WERI-Rb-1 (cell line): ENCODE results near the gene USP32.

Experiments
- DNase-seq: peaks from one replicate; pipeline ENCODE4 v3.0.0-alpha.2; 2020
- H3K27ac ChIP-seq: fragments of 250-450 bp; sonication (Bioruptor Pico); 2 replicates; pipeline ENCODE4 v1.5.1; 2020; ENCODE audit warnings: mild to moderate bottlenecking, moderate library complexity
- H3K27me3 ChIP-seq: fragments of 250-450 bp; sonication (Bioruptor Pico); 2 replicates; pipeline ENCODE4 v1.5.1; 2021; ENCODE audit warnings: mild to moderate bottlenecking, low read depth, moderate library complexity; ENCODE audit not compliant: insufficient read depth, severe bottlenecking
- H3K36me3 ChIP-seq: fragments of 250-450 bp; sonication (Bioruptor Pico); 2 replicates; pipeline ENCODE4 v1.5.1; 2020; ENCODE audit warnings: mild to moderate bottlenecking, moderate library complexity
- H3K4me3 ChIP-seq: 2 replicates; pipeline ENCODE4 v1.5.1; 2011; ENCODE audit warnings: low read depth, mild to moderate bottlenecking, control low read depth, low read length
- H3K9me3 ChIP-seq: fragments of 250-450 bp; sonication (Bioruptor Pico); 2 replicates; pipeline ENCODE4 v1.5.1; 2021; ENCODE audit warnings: mild to moderate bottlenecking, moderate library complexity; ENCODE audit not compliant: severe bottlenecking
- TF ChIP-seq, protein P1 (sequence below): IDR thresholded peaks from 2 replicates; pipeline ENCODE4 v1.5.1; 2011; ENCODE audit warnings: low read depth, mild to moderate bottlenecking, control low read depth, inconsistent platforms, low read length

The USP32 gene

DNA sequence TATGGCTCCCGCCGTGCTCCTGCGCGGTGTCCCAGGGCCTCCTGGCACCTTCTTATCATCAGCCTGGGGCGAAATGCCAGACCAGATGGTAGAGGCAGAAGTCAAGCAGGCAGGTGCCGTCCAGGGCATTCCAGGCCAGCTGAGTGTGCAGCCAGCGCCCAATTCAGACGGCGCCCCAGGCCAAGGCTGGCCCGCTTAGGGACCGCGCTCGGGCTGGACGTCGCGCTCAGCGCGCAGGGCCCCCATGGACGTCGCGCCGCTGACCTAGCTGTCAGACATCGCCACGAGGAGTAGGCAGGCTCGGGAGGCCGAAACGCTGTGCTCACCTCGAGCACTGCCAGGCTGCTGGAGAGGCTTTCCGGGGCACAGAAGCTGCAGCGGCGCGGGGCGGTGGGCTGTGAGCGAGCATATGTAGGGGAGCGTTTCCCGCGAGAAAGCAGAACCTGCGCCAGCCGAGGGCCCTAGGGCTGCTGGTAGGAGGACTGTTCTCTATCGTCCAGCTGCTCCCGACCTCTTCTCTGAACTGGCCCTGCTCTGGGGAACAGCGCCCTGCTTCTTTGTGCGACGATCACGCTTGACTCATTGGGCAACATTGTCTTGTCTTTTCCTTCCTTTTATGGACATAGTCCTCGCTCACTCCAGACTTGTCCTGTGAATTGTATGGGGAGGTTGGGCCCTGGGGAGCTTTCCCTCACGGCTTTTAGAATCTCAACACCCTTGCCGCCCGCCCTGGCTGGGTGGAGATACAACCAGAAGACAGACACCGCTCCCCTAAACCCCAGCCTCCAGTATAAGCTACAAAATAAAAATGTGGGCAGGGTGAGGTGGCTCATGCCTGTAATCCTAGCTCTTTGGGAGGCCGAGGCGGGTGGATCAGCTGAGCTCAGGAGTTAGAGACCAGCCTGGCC lies 250.6 kb downstream of the USP32 start:
- Histone ChIP-seq H3K4me3 (no peak overlapping the region), H3K9me3 (peaks cover 9% of the 10 kb centered on the region), H3K36me3 (no peaks in the 10 kb centered on the region), H3K27me3 (no peaks in the 10 kb centered on the region), H3K27ac (peak overlapping the region; percentile 53)
- no peak for DNase-seq
- TF ChIP-seq, protein P1, sequence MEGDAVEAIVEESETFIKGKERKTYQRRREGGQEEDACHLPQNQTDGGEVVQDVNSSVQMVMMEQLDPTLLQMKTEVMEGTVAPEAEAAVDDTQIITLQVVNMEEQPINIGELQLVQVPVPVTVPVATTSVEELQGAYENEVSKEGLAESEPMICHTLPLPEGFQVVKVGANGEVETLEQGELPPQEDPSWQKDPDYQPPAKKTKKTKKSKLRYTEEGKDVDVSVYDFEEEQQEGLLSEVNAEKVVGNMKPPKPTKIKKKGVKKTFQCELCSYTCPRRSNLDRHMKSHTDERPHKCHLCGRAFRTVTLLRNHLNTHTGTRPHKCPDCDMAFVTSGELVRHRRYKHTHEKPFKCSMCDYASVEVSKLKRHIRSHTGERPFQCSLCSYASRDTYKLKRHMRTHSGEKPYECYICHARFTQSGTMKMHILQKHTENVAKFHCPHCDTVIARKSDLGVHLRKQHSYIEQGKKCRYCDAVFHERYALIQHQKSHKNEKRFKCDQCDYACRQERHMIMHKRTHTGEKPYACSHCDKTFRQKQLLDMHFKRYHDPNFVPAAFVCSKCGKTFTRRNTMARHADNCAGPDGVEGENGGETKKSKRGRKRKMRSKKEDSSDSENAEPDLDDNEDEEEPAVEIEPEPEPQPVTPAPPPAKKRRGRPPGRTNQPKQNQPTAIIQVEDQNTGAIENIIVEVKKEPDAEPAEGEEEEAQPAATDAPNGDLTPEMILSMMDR: no peak

DNA sequence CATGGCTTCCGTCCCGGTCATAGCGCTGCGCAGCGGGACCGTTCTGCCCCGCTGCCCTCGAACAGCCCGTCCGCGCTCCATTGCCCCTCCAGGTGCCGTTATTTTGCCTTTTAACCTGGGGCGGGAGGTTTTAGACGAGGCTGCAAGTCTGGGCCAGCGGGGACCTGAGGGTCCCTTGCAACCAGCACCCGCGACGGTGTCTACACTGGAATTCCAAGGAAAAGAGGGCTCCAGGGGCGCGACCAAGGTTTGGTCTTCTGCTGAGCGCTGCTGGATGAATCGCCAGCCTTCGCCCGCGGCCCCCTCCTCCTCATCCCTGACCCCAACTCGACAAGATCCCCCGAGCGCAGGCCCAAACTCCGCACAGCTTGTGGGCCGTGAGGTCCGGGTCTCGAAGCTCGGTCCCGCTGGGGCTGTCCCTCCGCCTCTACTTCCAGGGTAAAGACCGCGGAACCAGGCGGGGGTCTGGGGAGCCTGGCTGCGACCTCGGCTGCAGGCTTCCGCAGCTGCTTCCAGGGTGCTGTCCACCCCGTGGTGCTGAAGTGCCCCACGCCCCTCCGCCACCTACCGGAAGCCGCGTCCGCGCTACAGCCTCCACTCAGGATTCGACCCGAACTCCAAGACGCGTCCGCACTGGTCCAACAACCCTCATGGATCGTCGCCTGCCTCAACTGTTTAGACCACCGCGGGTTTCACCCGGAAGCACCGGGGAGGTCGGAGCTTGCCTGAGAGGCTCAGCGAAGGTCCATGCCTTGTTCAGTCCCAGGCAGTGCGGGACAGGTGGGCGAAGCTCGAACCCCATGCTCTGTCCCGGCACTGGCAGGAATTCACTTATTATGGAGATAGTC lies 252.3 kb downstream of the USP32 start:
- H3K27me3 ChIP-seq: no peaks in the 10 kb centered on the region
- TF ChIP-seq, protein P1: no peak
- no peak overlapping the region for H3K27ac ChIP-seq
- DNase-seq: peak; percentile 8
- H3K36me3 ChIP-seq: no peaks in the 10 kb centered on the region
- no peak overlapping the region for H3K4me3 ChIP-seq
- H3K9me3 ChIP-seq: peaks cover 12% of the 10 kb centered on the region

DNA sequence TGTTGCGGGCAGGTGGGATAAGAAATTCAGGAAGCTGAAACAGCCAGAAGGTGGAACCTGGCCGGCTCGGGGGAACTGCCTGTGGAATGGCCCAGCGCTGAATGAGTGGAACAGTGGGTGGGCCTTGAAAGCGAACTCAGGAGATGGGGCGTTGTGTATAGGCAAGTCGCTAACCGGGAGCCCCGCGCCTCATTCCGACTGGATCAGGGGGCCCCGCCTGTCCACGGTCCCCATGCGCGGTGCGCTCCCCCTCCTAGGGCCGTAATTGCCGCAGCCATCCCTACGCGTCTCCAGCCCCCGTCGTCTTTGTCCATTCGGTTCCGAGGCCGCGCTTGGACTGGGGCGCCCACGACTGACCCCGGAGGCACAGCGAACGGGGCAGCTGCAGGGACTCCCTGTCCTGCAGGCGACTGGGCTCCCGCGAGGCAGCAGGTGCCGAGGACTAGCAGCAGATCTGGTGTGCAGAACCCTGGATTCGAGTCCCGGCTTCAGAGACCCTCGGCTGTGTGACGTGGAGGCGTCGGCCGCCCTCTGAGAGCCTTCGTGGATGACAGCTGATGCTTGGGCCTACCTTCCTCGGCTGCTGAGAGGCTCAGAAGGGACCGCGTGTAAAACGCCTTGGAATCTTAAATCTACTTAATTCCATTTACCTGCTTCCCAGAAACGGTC lies 253.0 kb downstream of the USP32 start:
- peak; percentile 7 for DNase-seq
- TF ChIP-seq, protein P1: no peak
- Histone ChIP-seq H3K36me3 (no peaks in the 10 kb centered on the region), H3K27me3 (no peaks in the 10 kb centered on the region), H3K4me3 (no peak overlapping the region), H3K9me3 (peaks cover 12% of the 10 kb centered on the region), H3K27ac (no peak overlapping the region)

DNA sequence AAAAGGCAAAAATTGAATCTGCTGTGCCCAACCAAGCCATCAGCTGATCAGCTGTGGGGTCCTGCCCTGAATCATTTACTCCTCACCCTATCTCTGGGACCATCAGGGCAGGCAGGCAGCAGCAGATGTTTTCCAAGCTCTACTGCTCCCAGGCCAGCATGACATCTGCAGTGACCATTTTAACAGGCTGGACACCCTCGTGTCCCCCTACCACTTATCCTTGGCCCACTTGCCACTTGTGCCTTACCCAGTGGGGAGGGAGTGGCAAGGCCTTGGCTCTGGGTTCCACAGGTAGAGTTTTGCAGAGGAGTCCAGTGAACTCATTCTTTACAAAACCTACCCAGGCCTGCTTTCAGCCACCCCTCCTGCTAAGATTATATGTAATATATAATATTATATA lies 254.2 kb downstream of the USP32 start:
- TF ChIP-seq, protein P1: no peak
- peak; percentile 3 for DNase-seq

DNA sequence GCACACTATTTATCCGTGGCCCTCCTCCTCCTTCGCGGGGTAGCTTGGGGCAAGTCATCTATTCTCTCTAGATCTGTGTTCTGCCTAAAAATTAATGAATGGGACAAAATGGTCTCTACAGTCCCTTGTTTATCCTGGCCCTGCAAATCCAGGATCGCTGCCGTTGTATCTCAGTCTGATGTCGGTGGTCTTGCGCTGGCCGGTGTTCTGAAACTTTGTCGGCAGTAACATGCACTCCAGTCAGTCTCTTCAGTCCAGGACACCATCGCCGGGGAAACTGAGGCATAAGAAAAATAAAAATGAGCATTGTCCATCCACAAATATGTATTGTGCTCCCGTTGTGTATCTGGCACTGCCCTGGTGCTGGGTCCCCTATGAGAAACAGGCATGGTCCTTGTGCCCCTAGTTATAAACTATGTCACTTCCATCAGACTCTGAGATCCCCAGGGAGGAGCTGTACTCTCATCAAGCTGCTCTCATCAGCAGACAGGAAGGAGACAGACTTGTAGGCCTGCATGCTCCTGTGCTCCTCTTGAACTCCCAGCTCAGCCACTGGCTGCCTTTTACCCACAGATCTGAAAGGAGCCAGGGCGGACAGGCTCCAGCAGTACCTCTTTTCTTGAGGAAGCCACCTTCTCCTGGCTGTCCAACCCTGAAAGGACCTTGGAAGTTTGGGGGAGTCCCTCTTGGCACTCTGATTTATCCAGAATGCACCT lies 255.8 kb downstream of the USP32 start:
- Histone ChIP-seq H3K9me3 (peaks cover 12% of the 10 kb centered on the region), H3K27me3 (no peaks in the 10 kb centered on the region), H3K4me3 (no peak overlapping the region), H3K36me3 (peaks cover 18% of the 10 kb centered on the region), H3K27ac (peak overlapping the region; percentile 76)
- TF ChIP-seq, protein P1: no peak
- DNase-seq: peak; percentile 5

More for the DNA sequence above, 254.2 kb downstream of the USP32 start:
- Histone ChIP-seq H3K36me3 (peaks cover 9% of the 10 kb centered on the region), H3K9me3 (peaks cover 12% of the 10 kb centered on the region), H3K27ac (no peak overlapping the region), H3K4me3 (no peak overlapping the region), H3K27me3 (no peaks in the 10 kb centered on the region)
